GM18498 (cell line): ENCODE results near the gene METTL6.
"Not testable (repeated sequence)": the region's sequence is repeated elsewhere in the genome, so short reads cannot be mapped to it uniquely, and the experiment has no call there.

Experiments
- ATAC-seq: cut with Tn5 transposase; IDR thresholded peaks from one replicate; pipeline ENCODE4 v1.9.1; 2021; ENCODE audit warnings: mild to moderate bottlenecking, moderate library complexity; ENCODE audit not compliant: unreplicated experiment

The METTL6 gene

GRCh38 chr3:15451216-15452113 lies 24.1 kb upstream of the METTL6 start:
- ATAC-seq = no peak

GRCh38 chr3:15450438-15451215 lies 23.3 kb upstream of the METTL6 start:
- no peak for ATAC-seq

- ATAC-seq = no peak
These were observed 22.3 kb upstream of the METTL6 start for GRCh38 chr3:15449489-15450224.

- no peak for ATAC-seq
These were observed 16.6 kb upstream of the METTL6 start for GRCh38 chr3:15443826-15444524.

GRCh38 chr3:15440891-15441290 lies 13.5 kb upstream of the METTL6 start:
- ATAC-seq = no peak

- no peak for ATAC-seq
These were observed 12.1 kb upstream of the METTL6 start for GRCh38 chr3:15439476-15439875.

GRCh38 chr3:15438983-15439382 lies 11.6 kb upstream of the METTL6 start:
- no peak for ATAC-seq

GRCh38 chr3:15436246-15436645 lies 8.9 kb upstream of the METTL6 start:
- no peak for ATAC-seq

GRCh38 chr3:15434756-15435155 lies 7.4 kb upstream of the METTL6 start:
- no peak for ATAC-seq

GRCh38 chr3:15433531-15433930 lies 6.2 kb upstream of the METTL6 start:
- no peak for ATAC-seq

- ATAC-seq = no peak
These were observed 4.0 kb upstream of the METTL6 start for GRCh38 chr3:15431256-15431837.

GRCh38 chr3:15430624-15431023 lies 3.3 kb upstream of the METTL6 start:
- ATAC-seq = no peak

- ATAC-seq = no peak
These were observed 1.7 kb upstream of the METTL6 start for GRCh38 chr3:15429080-15429479.

GRCh38 chr3:15428539-15428938 lies 1.2 kb upstream of the METTL6 start:
- ATAC-seq = no peak

- no peak for ATAC-seq
These were observed 637 bp upstream of the METTL6 start for GRCh38 chr3:15427981-15428380.

- no peak for ATAC-seq
These were observed 695 bp downstream of the METTL6 start for GRCh38 chr3:15426579-15427118.

GRCh38 chr3:15420871-15421270 lies 6.5 kb downstream of the METTL6 start:
- no peak for ATAC-seq

GRCh38 chr3:15410966-15411365 lies 16.4 kb downstream of the METTL6 start:
- not testable (repeated sequence) for ATAC-seq

- no peak for ATAC-seq
These were observed 17.6 kb downstream of the METTL6 start for GRCh38 chr3:15409774-15410173.

- ATAC-seq = no peak
These were observed 18.1 kb downstream of the METTL6 start for GRCh38 chr3:15409239-15409638.
